ENCODE measurements around the gene MAST4.

DNA sequence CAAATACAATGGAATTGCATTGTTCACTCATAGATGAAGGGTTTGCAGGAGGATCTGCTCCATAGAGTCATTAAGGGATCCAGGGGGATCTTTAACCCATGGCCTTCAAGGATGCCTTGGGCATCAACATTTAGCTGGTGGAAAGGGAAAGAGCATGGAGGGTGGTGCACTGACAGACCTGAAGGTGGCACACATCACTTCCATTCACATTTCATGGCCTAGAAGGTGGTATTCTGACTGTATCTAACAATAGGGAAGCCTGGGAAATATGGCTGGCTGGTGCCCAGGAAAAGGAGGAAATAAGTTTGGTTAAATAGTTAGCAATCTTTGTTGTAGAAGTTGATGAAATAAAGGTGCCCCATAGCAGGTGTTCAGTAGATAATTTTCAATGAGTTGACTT lies 370.2 kb downstream of the MAST4 start:
- TF ChIP-seq CTCF (IDR thresholded peaks at IDR 0.05) (no peak), POLR2A (IDR thresholded peaks at IDR 0.05) (no peak)

All from uterus (tissue), 2 donors.